ENCODE data around the gene MACROD2. TPM values are rescaled to one million over a fixed set of nuclear protein-coding genes. Genes with fewer than 3 reads are reported as not detected.

MACROD2 gene
- total RNA-seq, 4 donors from 2014 or later, result 2.1 to 28.1 (median 12.6) TPM

DNA sequence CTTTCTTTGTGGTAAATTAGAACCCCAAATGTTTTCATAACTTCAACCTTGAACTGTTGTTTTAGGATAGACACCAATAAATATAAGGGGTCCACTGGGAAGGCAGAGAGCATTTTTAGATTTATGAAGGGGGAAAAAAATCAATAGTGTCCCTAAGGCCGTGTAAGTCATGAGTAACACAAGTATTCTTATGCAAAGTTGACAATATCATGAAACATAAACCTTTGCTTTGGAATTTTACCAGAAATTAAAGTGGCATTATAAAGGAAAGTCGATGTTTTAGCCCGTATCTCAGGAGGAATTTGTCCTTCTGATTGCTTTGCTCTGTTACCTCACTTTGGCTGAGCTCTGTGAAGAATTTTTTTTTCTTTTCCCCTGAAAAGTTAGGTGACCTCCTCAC lies 737.0 kb downstream of the MACROD2 start:
- TF ChIP-seq, protein P1, sequence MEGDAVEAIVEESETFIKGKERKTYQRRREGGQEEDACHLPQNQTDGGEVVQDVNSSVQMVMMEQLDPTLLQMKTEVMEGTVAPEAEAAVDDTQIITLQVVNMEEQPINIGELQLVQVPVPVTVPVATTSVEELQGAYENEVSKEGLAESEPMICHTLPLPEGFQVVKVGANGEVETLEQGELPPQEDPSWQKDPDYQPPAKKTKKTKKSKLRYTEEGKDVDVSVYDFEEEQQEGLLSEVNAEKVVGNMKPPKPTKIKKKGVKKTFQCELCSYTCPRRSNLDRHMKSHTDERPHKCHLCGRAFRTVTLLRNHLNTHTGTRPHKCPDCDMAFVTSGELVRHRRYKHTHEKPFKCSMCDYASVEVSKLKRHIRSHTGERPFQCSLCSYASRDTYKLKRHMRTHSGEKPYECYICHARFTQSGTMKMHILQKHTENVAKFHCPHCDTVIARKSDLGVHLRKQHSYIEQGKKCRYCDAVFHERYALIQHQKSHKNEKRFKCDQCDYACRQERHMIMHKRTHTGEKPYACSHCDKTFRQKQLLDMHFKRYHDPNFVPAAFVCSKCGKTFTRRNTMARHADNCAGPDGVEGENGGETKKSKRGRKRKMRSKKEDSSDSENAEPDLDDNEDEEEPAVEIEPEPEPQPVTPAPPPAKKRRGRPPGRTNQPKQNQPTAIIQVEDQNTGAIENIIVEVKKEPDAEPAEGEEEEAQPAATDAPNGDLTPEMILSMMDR (IDR thresholded peaks at IDR 0.05), result no peak
- TF ChIP-seq POLR2A (IDR thresholded peaks at IDR 0.05), result no peak
- H3K27ac ChIP-seq, result no peak overlapping the region
- no peaks in the 10 kb centered on the region for H3K36me3 ChIP-seq
- H3K27me3 ChIP-seq, result no peaks in the 10 kb centered on the region
- no peak overlapping the region for H3K4me3 ChIP-seq
- H3K4me1 ChIP-seq, result no peaks in the 10 kb centered on the region
- intact Hi-C loops (cut with DNase I; ENCODE audit: low total_unique reads), result no loop called here
- no peaks in the 10 kb centered on the region for H3K9me3 ChIP-seq
- DNase-seq, result no peak

- intact Hi-C loops (cut with DNase I; ENCODE audit: low total_unique reads), result no loop called here
- TF ChIP-seq, protein P1 (IDR thresholded peaks at IDR 0.05), result no peak
- no peak for TF ChIP-seq POLR2A (IDR thresholded peaks at IDR 0.05)
- Histone ChIP-seq H3K4me1 (no peaks in the 10 kb centered on the region), H3K27me3 (no peaks in the 10 kb centered on the region), H3K36me3 (no peaks in the 10 kb centered on the region), H3K27ac (no peak overlapping the region), H3K4me3 (no peak overlapping the region), H3K9me3 (no peaks in the 10 kb centered on the region)
- no peak for DNase-seq
These were observed 737.7 kb downstream of the MACROD2 start for GRCh38 chr20:14732996-14733395.

DNA sequence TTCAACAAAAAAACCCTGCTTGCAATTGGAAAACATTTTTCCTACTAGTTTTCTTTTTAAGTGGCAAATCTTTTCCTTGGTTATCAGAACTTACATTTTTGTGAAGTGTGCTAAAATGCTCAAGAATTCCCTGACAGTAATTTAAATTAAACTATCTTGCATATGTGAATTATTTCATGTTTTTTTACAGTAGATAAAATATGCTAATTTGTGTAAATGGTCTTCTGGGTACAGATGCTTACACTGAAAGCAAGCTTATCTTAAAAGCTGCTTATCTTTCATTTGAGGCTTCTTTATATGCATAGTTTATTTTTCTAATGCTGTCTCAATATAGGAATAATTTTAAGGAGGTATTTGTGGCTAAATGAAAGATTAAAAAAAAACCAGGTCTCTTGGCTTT lies 745.1 kb downstream of the MACROD2 start:
- Histone ChIP-seq H3K36me3 (no peaks in the 10 kb centered on the region), H3K9me3 (no peaks in the 10 kb centered on the region), H3K4me3 (no peak overlapping the region), H3K4me1 (no peaks in the 10 kb centered on the region), H3K27me3 (no peaks in the 10 kb centered on the region), H3K27ac (no peak overlapping the region)
- no peak for DNase-seq
- no peak for TF ChIP-seq POLR2A (IDR thresholded peaks at IDR 0.05)
- TF ChIP-seq, protein P1 (IDR thresholded peaks at IDR 0.05), result no peak
- intact Hi-C loops (cut with DNase I; ENCODE audit: low total_unique reads), result no loop called here

- intact Hi-C loops (cut with DNase I; ENCODE audit: low total_unique reads), result no loop called here
- TF ChIP-seq POLR2A (IDR thresholded peaks at IDR 0.05), result no peak
- TF ChIP-seq, protein P1 (IDR thresholded peaks at IDR 0.05), result no peak
These were observed 746.3 kb downstream of the MACROD2 start for GRCh38 chr20:14741616-14742015.

DNA sequence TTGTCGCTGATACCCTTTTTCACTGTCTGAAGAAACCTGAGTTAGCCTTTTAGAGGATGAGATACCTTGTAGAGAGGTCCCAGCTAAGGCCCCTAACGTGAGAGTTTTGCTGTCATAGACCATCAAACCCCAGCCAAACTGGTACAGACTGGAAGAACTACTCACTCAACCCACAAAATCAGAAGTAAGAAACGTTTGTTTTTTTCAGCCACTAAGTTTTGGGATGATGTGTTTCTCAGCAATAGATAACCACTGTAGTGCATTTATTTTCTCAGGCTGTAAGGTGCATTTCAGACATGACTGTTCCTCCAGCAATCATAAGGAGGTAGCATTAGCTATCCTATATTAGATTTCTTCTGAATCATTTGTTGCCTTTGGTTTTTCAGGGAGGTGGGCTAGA lies 749.4 kb downstream of the MACROD2 start:
- TF ChIP-seq POLR2A (IDR thresholded peaks at IDR 0.05), result no peak
- TF ChIP-seq, protein P1 (IDR thresholded peaks at IDR 0.05), result no peak
- DNase-seq, result no peak
- Histone ChIP-seq H3K27me3 (no peaks in the 10 kb centered on the region), H3K27ac (no peak overlapping the region), H3K4me1 (no peaks in the 10 kb centered on the region), H3K9me3 (no peaks in the 10 kb centered on the region), H3K36me3 (no peaks in the 10 kb centered on the region), H3K4me3 (no peak overlapping the region)
- intact Hi-C loops (cut with DNase I; ENCODE audit: low total_unique reads), result no loop called here

More at GRCh38 chr20:14741616-14742015, 746.3 kb downstream of the MACROD2 start:
- DNase-seq, result no peak
- Histone ChIP-seq H3K4me1 (no peaks in the 10 kb centered on the region), H3K27ac (no peak overlapping the region), H3K4me3 (no peak overlapping the region), H3K9me3 (no peaks in the 10 kb centered on the region), H3K36me3 (no peaks in the 10 kb centered on the region), H3K27me3 (no peaks in the 10 kb centered on the region)

Measured in uterus (tissue), 4 donors.